Body of pancreas (tissue), 4 donors: Measurements from ENCODE around the gene AMMECR1. TPM values are rescaled to one million over a fixed set of nuclear protein-coding genes. Genes with fewer than 3 reads are reported as not detected.
A peak's percentile ranks its signal among the peaks of the same experiment; 100 is the strongest.

ENCODE experiments used
- ATAC-seq: fragments of 150-250 bp; one replicate; pipeline ENCODE4 v1.9.1; 2016
- DNase-seq, 4 donors: peaks; one replicate each; pipeline ENCODE4 v3.0.0-alpha.2; 2019
- H3K27ac ChIP-seq, 4 donors: fragments of 200-600 bp; sonication (generic); 1 replicate in 3 of 4; 2 replicates in 1 of 4; pipeline versions ENCODE4 v1.5.1 to v1.6.1; 2016 to 2019; ENCODE audit warnings: mild to moderate bottlenecking in 1 of 4, mixed read lengths in 1 of 4, moderate library complexity in 1 of 4
- H3K27me3 ChIP-seq, 2 donors: fragments of 200-600 bp; sonication (generic); one replicate each; pipeline ENCODE4 v1.6.0; 2016; ENCODE audit warnings: mild to moderate bottlenecking in 1 of 2
- H3K36me3 ChIP-seq, 2 donors: fragments of 200-600 bp; sonication (generic); replicated peaks in 1 of 2; 2 replicates each; pipeline ENCODE4 v1.5.1; 2016; ENCODE audit warnings: low read depth in 2 of 2; ENCODE audit not compliant: insufficient read depth in 1 of 2
- H3K4me1 ChIP-seq: fragments of 200-600 bp; sonication (generic); one replicate; pipeline ENCODE4 v1.6.0; 2016
- H3K4me3 ChIP-seq, 2 donors: fragments of 200-600 bp; sonication (generic); 1 replicate in 1 of 2; 2 replicates in 1 of 2; pipeline ENCODE4 v1.5.1; 2016 to 2019
- H3K9me3 ChIP-seq, 3 donors: fragments of 200-600 bp; sonication (generic); 1 replicate in 2 of 3; 2 replicates in 1 of 3; pipeline ENCODE4 v1.5.1; 2016
- POLR2A ChIP-seq, 3 donors: fragments of 450-650 bp; IDR thresholded peaks; one replicate each; pipeline ENCODE4 v1.6.1; 2016; ENCODE audit warnings: antibody characterized with exemption in 3 of 3, mild to moderate bottlenecking in 2 of 3
- WGBS, 2 donors: methylation state at CpG; one replicate each; pipeline ENCODE4 v1.1.5; 2017; 5-methylcytosine and 5-hydroxymethylcytosine counted together
- intact Hi-C: fragments of 100-400 bp; cut with DNase I; formaldehyde crosslinking; loops from one replicate; pipeline ENCODE4 v1.15.1; 2023
- total RNA-seq, 2 donors: library from RNA; depleted of rRNA; stranded (reverse); fragments of >200 nt; gene quantifications; one replicate each; pipeline ENCODE4 v1.1.0, GENCODE V29; 2016
- TF ChIP-seq, protein P1 (sequence below), 7 experiments: fragments of 450-650 bp in 4 of 7; fragments of 200-600 bp in 3 of 7; sonication (generic) in 3 of 7; IDR thresholded peaks; one replicate each; pipeline ENCODE4 v1.5.1; 2016 to 2019; ENCODE audit warnings: antibody characterized with exemption in 7 of 7

The AMMECR1 gene
- total RNA-seq, 2 donors from 2014 or later: 1.6 to 6.5 TPM

DNA sequence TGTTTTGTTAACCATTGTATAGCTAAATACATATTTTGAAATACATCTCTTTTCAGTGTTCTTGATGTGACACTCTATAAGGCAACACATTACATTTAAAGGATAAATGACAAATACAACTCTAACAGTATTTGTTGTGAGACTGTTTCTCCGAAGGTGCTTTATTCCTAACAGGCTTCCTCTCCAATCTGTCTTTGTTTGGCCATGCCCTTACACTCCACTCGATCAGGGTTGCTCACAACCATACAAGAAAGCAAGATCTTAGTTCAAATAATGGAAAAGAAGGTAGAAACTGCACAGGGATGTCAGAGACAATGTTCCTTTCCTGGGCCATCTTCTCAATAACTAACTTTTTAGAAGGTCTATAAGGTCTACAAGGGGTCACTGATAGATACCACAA lies 36.5 kb downstream of the AMMECR1 start:
- DNase-seq: no peak
- Histone ChIP-seq H3K9me3 (no peaks in the 10 kb centered on the region), H3K27ac (peak overlapping the region in 2 of 4 donors; percentile 25 to 34), H3K4me1 (peaks cover 27% of the 10 kb centered on the region), H3K4me3 (no peak overlapping the region), H3K36me3 (no peaks in the 10 kb centered on the region), H3K27me3 (no peaks in the 10 kb centered on the region)
- intact Hi-C loops: no loop called here
- WGBS, 2 donors: 32 to 39% methylated on average over 2 of the region's 2 CpGs
- ATAC-seq: no peak
- TF ChIP-seq, protein P1, sequence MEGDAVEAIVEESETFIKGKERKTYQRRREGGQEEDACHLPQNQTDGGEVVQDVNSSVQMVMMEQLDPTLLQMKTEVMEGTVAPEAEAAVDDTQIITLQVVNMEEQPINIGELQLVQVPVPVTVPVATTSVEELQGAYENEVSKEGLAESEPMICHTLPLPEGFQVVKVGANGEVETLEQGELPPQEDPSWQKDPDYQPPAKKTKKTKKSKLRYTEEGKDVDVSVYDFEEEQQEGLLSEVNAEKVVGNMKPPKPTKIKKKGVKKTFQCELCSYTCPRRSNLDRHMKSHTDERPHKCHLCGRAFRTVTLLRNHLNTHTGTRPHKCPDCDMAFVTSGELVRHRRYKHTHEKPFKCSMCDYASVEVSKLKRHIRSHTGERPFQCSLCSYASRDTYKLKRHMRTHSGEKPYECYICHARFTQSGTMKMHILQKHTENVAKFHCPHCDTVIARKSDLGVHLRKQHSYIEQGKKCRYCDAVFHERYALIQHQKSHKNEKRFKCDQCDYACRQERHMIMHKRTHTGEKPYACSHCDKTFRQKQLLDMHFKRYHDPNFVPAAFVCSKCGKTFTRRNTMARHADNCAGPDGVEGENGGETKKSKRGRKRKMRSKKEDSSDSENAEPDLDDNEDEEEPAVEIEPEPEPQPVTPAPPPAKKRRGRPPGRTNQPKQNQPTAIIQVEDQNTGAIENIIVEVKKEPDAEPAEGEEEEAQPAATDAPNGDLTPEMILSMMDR (IDR thresholded peaks at IDR 0.05): no peak
- TF ChIP-seq POLR2A (IDR thresholded peaks at IDR 0.05): no peak

DNA sequence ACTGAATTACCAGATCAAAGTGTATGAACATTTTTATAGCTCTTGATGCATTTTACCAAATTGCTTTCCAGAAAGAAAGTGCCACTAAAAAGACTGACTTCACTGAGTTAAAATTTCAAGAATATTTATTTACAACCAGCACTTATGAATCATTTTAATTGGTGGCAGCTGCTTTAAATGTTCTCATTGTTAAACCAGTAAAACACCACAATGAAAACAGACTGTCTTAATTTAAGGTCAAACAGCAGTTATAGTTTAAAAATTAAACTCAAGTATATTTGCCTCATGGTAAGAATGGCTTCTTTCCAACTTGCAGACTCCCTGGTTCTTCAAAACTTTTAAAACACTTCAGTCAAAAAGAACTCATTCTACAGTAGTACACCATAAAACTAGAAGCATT lies 36.9 kb downstream of the AMMECR1 start:
- H3K4me3 ChIP-seq: no peak overlapping the region
- TF ChIP-seq, protein P1 (IDR thresholded peaks at IDR 0.05): no peak
- no peak for TF ChIP-seq POLR2A (IDR thresholded peaks at IDR 0.05)
- H3K27ac ChIP-seq: peak overlapping the region in 2 of 4 donors; percentile 25 to 34
- H3K27me3 ChIP-seq: no peaks in the 10 kb centered on the region
- peaks cover 27% of the 10 kb centered on the region for H3K4me1 ChIP-seq
- no peak for DNase-seq
- no peak for ATAC-seq
- intact Hi-C loops: no loop called here
- H3K9me3 ChIP-seq: no peaks in the 10 kb centered on the region
- no peaks in the 10 kb centered on the region for H3K36me3 ChIP-seq

DNA sequence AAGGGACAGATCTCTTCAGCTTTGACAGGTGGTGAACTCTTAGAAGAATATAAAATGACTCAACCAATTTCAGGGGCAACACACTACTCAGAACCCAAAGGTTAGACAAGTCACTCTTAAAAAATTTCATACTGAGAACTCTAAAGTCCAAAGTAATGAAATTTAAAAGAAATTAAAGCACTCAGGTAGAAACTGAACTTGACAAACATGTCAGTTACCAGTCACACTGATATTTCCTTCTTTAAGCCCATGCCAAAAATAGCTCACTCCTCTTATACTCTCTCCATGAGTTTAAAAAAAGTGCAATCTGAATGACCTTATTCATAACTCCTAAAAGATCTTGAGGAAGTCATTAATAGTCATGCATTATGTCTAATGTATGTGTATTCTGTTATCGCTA lies 40.3 kb downstream of the AMMECR1 start:
- ATAC-seq (no peak), DNase-seq (no peak)
- Histone ChIP-seq H3K9me3 (no peaks in the 10 kb centered on the region), H3K27ac (no peak overlapping the region), H3K27me3 (no peaks in the 10 kb centered on the region), H3K4me1 (peaks cover 27% of the 10 kb centered on the region), H3K36me3 (no peaks in the 10 kb centered on the region), H3K4me3 (no peak overlapping the region)
- no peak for TF ChIP-seq POLR2A (IDR thresholded peaks at IDR 0.05)
- TF ChIP-seq, protein P1 (IDR thresholded peaks at IDR 0.05): no peak
- intact Hi-C loops: no loop called here
- 81 to 88% methylated on average over 1 of the region's 1 CpG for WGBS, 2 donors

DNA sequence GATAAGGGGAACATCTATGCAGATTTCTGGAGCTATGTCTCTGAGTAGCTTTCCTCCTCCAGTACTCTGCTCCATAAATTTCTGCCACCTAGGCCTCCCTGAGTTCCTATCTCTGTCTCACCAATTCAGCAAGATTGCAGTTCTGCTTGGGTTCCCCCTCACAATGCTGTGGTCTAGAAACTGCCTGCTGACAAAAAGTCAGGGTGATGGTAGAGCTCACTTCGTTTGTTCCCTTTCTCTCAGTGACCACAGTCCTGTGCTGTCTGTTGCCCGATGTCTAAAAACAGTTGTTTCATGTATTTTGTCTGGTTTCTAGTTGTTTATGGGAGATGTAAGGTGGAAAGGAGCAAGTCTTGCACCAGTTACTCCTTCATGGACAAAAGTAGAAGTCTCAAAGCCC lies 41.1 kb downstream of the AMMECR1 start:
- intact Hi-C loops: no loop called here
- DNase-seq (no peak), ATAC-seq (no peak)
- H3K9me3 ChIP-seq: no peaks in the 10 kb centered on the region
- H3K27me3 ChIP-seq: no peaks in the 10 kb centered on the region
- no peak for TF ChIP-seq POLR2A (IDR thresholded peaks at IDR 0.05)
- TF ChIP-seq, protein P1 (IDR thresholded peaks at IDR 0.05): no peak
- no peaks in the 10 kb centered on the region for H3K36me3 ChIP-seq
- 83 to 100% methylated on average over 1 to 2 of the region's 2 CpGs for WGBS, 2 donors
- H3K27ac ChIP-seq: no peak overlapping the region
- peaks cover 27% of the 10 kb centered on the region for H3K4me1 ChIP-seq
- no peak overlapping the region for H3K4me3 ChIP-seq

DNA sequence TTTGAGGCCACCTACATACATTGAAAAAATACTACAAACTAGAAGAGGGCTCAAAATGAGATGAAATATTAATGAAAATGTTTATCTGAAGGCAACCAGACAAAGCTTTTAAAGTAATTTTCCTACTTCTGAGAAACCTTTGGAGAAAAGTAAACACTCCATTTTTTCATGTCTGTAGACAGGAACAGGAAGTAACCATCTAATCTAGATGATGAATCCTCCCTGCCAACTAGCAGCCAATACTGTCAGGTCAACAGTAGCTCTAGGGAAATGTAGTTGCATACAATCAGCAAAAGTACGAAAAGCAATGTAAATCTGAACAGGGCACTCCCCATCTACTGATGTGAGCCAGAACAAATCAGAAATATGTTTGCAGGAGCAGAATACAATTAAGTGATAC lies 49.0 kb downstream of the AMMECR1 start:
- Histone ChIP-seq H3K36me3 (no peaks in the 10 kb centered on the region), H3K4me3 (no peak overlapping the region), H3K27me3 (no peaks in the 10 kb centered on the region), H3K9me3 (no peaks in the 10 kb centered on the region), H3K27ac (no peak overlapping the region), H3K4me1 (peaks cover 5% of the 10 kb centered on the region)
- WGBS, 2 donors: 58 to 60% methylated on average over 1 of the region's 1 CpG
- intact Hi-C loops: no loop called here
- ATAC-seq (no peak), DNase-seq (no peak)
- TF ChIP-seq, protein P1 (IDR thresholded peaks at IDR 0.05): no peak
- TF ChIP-seq POLR2A (IDR thresholded peaks at IDR 0.05): no peak
